Measurements from ENCODE around the gene PTPRN2. TPM values are rescaled to one million over a fixed set of nuclear protein-coding genes. Genes with fewer than 3 reads are reported as not detected.

PTPRN2 gene
- total RNA-seq, 4 donors from 2014 or later = 14.9 to 34.3 (median 21.3) TPM

- H3K4me1 ChIP-seq = no peaks in the 10 kb centered on the region
- no peaks in the 10 kb centered on the region for H3K27me3 ChIP-seq
- no peak overlapping the region for H3K4me3 ChIP-seq
- H3K9me3 ChIP-seq = no peaks in the 10 kb centered on the region
- TF ChIP-seq CTCF (IDR thresholded peaks at IDR 0.05) (no peak), POLR2A (IDR thresholded peaks at IDR 0.05) (no peak)
- no peak for DNase-seq
- H3K36me3 ChIP-seq = no peaks in the 10 kb centered on the region
- H3K27ac ChIP-seq = no peak overlapping the region
Measured at GRCh38 chr7:158601090-158601489, 13.5 kb upstream of the PTPRN2 start.

DNA sequence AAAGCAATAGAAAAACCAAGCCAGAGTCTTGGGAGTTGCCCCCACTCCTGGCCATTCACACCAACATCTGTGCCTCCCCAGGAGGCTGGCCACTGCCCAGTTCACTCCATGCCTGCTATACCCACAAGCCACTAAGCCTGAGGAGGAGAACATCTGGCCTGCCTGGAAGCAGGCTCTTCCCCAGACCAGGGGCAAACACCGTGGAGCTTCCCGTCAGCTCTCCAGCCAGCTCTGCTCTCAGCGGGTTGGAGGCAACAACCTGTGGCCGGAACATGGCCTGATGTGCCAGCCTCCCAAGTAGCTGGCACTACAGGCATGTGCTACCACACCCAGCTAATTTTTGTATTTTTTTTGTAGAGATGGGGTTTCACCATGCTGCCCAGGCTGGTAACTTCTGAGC is 9.1 kb upstream of the PTPRN2 start:
- Histone ChIP-seq H3K9me3 (no peaks in the 10 kb centered on the region), H3K4me1 (no peaks in the 10 kb centered on the region), H3K27me3 (no peaks in the 10 kb centered on the region), H3K36me3 (no peaks in the 10 kb centered on the region), H3K27ac (no peak overlapping the region), H3K4me3 (no peak overlapping the region)
- TF ChIP-seq POLR2A (IDR thresholded peaks at IDR 0.05) = no peak
- TF ChIP-seq CTCF (IDR thresholded peaks at IDR 0.05) = no peak
- DNase-seq = no peak

DNA sequence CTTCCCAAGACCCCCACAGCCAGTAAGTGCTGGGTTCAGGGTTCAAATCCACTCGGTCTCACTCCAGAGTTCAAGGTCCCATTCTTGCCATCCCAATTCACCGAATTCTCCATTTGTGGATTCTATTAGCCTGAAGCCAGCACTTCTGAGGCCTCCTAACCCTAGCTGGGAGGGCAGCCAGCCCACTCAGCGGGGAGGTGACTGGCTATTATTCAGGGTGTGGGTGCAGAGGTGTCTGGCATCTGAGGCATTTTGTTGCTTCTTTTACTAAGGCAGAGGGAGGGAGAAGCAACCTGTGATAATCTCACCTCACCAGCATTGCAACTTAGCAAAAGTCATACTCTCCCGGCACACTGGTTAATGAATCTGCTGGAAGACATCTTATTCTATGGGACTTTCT is 8.7 kb upstream of the PTPRN2 start:
- Histone ChIP-seq H3K27ac (no peak overlapping the region), H3K27me3 (no peaks in the 10 kb centered on the region), H3K4me1 (no peaks in the 10 kb centered on the region), H3K9me3 (no peaks in the 10 kb centered on the region), H3K36me3 (no peaks in the 10 kb centered on the region), H3K4me3 (no peak overlapping the region)
- no peak for TF ChIP-seq CTCF (IDR thresholded peaks at IDR 0.05)
- no peak for TF ChIP-seq POLR2A (IDR thresholded peaks at IDR 0.05)
- no peak for DNase-seq

- DNase-seq = no peak
- no peak for TF ChIP-seq CTCF (IDR thresholded peaks at IDR 0.05)
- no peak for TF ChIP-seq POLR2A (IDR thresholded peaks at IDR 0.05)
- no peaks in the 10 kb centered on the region for H3K9me3 ChIP-seq
- H3K4me1 ChIP-seq = no peaks in the 10 kb centered on the region
- H3K4me3 ChIP-seq = no peak overlapping the region
- H3K36me3 ChIP-seq = no peaks in the 10 kb centered on the region
- no peak overlapping the region for H3K27ac ChIP-seq
- H3K27me3 ChIP-seq = no peaks in the 10 kb centered on the region
Measured at GRCh38 chr7:158595068-158595467, 7.4 kb upstream of the PTPRN2 start.

DNA sequence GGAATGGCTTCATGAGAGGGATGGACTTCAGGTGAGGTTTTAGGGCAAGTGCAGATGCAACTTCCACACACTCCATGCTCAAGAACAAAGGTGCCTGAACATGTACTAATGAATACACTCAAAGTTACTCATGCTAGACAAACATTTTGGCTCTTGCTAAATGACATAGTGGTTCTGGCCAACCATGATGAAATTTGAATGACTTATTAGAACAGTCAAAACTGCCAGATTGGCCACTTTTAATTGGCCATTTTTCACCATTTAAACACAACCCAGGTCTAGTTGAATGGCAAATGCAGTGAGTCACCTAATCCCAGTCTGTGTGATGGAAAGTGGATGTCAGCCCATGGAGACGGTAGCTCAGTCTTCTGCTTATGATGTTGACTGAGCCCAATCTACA is 4.9 kb upstream of the PTPRN2 start:
- DNase-seq = no peak
- H3K27ac ChIP-seq = no peak overlapping the region
- TF ChIP-seq CTCF (IDR thresholded peaks at IDR 0.05) (no peak), POLR2A (IDR thresholded peaks at IDR 0.05) (no peak)

DNA sequence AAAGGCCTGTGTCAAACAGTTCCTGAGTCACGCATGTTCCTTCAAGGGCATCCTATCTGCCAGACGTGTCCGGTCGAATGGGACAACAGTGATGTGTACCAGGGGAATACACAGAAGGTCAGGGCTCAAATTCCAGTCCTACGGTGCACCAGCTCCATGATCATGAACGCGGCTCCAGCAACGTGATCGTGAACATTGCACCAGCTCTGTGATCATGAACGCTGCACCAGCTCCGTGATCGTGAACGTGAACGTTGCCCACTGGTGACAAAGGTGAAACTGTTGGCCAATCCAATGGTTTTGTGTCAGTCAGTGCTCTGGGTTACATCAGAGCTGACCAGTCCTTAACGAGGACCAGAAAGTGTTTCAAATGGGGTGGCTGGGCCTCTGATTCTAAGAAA is 4.3 kb upstream of the PTPRN2 start:
- H3K36me3 ChIP-seq = no peaks in the 10 kb centered on the region
- TF ChIP-seq CTCF (IDR thresholded peaks at IDR 0.05) (no peak), POLR2A (IDR thresholded peaks at IDR 0.05) (no peak)
- DNase-seq = no peak
- H3K27me3 ChIP-seq = no peaks in the 10 kb centered on the region
- peaks cover 0 to 14% (median under 1%) of the 10 kb centered on the region in 4 donors for H3K4me1 ChIP-seq
- H3K9me3 ChIP-seq = peaks cover 0 to 6% (median 0%) of the 10 kb centered on the region in 4 donors
- H3K27ac ChIP-seq = no peak overlapping the region
- H3K4me3 ChIP-seq = no peak overlapping the region

More for the DNA sequence above, 4.9 kb upstream of the PTPRN2 start:
- Histone ChIP-seq H3K4me1 (peaks cover 0 to 9% (median 0%) of the 10 kb centered on the region in 4 donors), H3K27me3 (no peaks in the 10 kb centered on the region), H3K36me3 (no peaks in the 10 kb centered on the region), H3K4me3 (no peak overlapping the region), H3K9me3 (peaks cover 0 to 6% (median 0%) of the 10 kb centered on the region in 4 donors)
